Esophagus squamous epithelium (tissue), 5 donors: ENCODE results near the gene RNU6-7. TPM values are rescaled to one million over a fixed set of nuclear protein-coding genes. Genes with fewer than 3 reads are reported as not detected.

Experiments used
- DNase-seq: peaks from one replicate; lab custom pipeline; 2025; lab: John Stamatoyannopoulos, UW
- H3K27ac ChIP-seq, 4 donors: fragments of 200-600 bp; sonication (generic); one replicate each; pipeline ENCODE4 v1.5.1; 2016 to 2019; ENCODE audit warnings: mild to moderate bottlenecking in 1 of 4
- H3K27me3 ChIP-seq, 4 donors: fragments of 200-600 bp; sonication (generic); 1 replicate in 3 of 4; 2 replicates in 1 of 4; pipeline versions ENCODE4 v1.5.1 to v1.6.0; 2017 to 2021; ENCODE audit warnings: antibody characterized with exemption in 1 of 4
- H3K36me3 ChIP-seq, 3 donors: fragments of 200-600 bp; sonication (generic); one replicate each; pipeline ENCODE4 v1.5.1; 2016 to 2019
- H3K4me1 ChIP-seq, 3 donors: fragments of 200-600 bp; sonication (generic); one replicate each; pipeline ENCODE4 v1.5.1; 2017 to 2019
- H3K4me3 ChIP-seq, 4 donors: fragments of 200-600 bp; sonication (generic); 1 replicate in 3 of 4; 2 replicates in 1 of 4; pipeline ENCODE4 v1.5.1; 2016 to 2019; ENCODE audit warnings: mild to moderate bottlenecking in 2 of 4, moderate library complexity in 1 of 4
- H3K9me3 ChIP-seq, 3 donors: fragments of 200-600 bp; sonication (generic); one replicate each; pipeline ENCODE4 v1.5.1; 2016 to 2019
- POLR2A ChIP-seq, 4 donors: fragments of 450-650 bp; IDR thresholded peaks; one replicate each; pipeline ENCODE4 v1.6.1; 2017; ENCODE audit warnings: antibody characterized with exemption in 4 of 4, mild to moderate bottlenecking in 4 of 4, moderate library complexity in 3 of 4
- WGBS, 2 donors: methylation state at CpG; one replicate each; pipeline ENCODE4 v1.1.5; 2018; 5-methylcytosine and 5-hydroxymethylcytosine counted together
- intact Hi-C: fragments of 100-400 bp; cut with DNase I; formaldehyde crosslinking; loops from one replicate; pipeline ENCODE4 v1.15.0; 2022
- total RNA-seq, 4 donors: library from RNA; depleted of rRNA; stranded (reverse); fragments of >200 nt; gene quantifications; one replicate each; pipeline ENCODE4 v1.1.0, GENCODE V29; 2016
- TF ChIP-seq, protein P1 (sequence below), 6 experiments: fragments of 450-650 bp in 4 of 6; fragments of 200-600 bp in 2 of 6; sonication (generic) in 2 of 6; IDR thresholded peaks; one replicate each; pipeline ENCODE4 v1.5.1; 2016 to 2019; ENCODE audit warnings: antibody characterized with exemption in 6 of 6, mild to moderate bottlenecking in 4 of 6, moderate library complexity in 4 of 6
- donor health status: DM: yes; HTN: yes; CAD: no.

RNU6-7 gene
- total RNA-seq, 4 donors from 2014 or later = not detected

DNA sequence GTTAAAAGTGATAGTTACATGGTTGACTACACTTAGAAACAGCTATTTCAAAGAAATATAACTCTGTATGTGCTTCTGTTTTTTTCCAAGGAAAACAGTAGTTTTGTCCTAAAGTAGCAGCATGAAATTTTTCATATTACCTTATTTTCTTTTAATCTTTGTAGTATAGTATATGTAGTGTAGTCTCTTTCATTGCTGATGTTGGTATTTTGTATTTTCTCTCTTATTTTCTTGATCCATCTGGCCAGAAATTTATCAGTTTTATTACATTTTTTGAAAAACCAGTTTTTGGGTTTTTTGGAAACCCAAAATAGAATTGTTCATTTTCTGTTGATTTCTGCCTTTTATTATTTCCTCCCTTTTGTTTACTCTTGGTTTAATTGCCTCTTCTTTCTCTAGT lies 7.6 kb downstream of the RNU6-7 start:
- no peak for DNase-seq
- no peak overlapping the region for H3K4me3 ChIP-seq
- H3K4me1 ChIP-seq = peaks cover 0 to 3% (median 0%) of the 10 kb centered on the region in 3 donors
- H3K9me3 ChIP-seq = no peaks in the 10 kb centered on the region
- intact Hi-C loops = no loop called here
- H3K27me3 ChIP-seq = no peaks in the 10 kb centered on the region
- H3K27ac ChIP-seq = no peak overlapping the region
- no peaks in the 10 kb centered on the region for H3K36me3 ChIP-seq
- TF ChIP-seq, protein P1, sequence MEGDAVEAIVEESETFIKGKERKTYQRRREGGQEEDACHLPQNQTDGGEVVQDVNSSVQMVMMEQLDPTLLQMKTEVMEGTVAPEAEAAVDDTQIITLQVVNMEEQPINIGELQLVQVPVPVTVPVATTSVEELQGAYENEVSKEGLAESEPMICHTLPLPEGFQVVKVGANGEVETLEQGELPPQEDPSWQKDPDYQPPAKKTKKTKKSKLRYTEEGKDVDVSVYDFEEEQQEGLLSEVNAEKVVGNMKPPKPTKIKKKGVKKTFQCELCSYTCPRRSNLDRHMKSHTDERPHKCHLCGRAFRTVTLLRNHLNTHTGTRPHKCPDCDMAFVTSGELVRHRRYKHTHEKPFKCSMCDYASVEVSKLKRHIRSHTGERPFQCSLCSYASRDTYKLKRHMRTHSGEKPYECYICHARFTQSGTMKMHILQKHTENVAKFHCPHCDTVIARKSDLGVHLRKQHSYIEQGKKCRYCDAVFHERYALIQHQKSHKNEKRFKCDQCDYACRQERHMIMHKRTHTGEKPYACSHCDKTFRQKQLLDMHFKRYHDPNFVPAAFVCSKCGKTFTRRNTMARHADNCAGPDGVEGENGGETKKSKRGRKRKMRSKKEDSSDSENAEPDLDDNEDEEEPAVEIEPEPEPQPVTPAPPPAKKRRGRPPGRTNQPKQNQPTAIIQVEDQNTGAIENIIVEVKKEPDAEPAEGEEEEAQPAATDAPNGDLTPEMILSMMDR (IDR thresholded peaks at IDR 0.05) = no peak
- no peak for TF ChIP-seq POLR2A (IDR thresholded peaks at IDR 0.05)

- Histone ChIP-seq H3K4me3 (no peak overlapping the region), H3K4me1 (no peaks in the 10 kb centered on the region), H3K36me3 (no peaks in the 10 kb centered on the region), H3K9me3 (no peaks in the 10 kb centered on the region), H3K27me3 (no peaks in the 10 kb centered on the region), H3K27ac (no peak overlapping the region)
- DNase-seq = no peak
- no peak for TF ChIP-seq POLR2A (IDR thresholded peaks at IDR 0.05)
- TF ChIP-seq, protein P1 (IDR thresholded peaks at IDR 0.05) = no peak
- 90 to 91% methylated on average over 3 of the region's 3 CpGs for WGBS, 2 donors
- intact Hi-C loops = no loop called here
Observed at GRCh38 chr14:32211068-32211404, 9.2 kb downstream of the RNU6-7 start.

GRCh38 chr14:32212833-32213232 lies 11.0 kb downstream of the RNU6-7 start:
- H3K36me3 ChIP-seq = no peaks in the 10 kb centered on the region
- no peak for DNase-seq
- intact Hi-C loops = no loop called here
- no peaks in the 10 kb centered on the region for H3K27me3 ChIP-seq
- no peaks in the 10 kb centered on the region for H3K4me1 ChIP-seq
- no peak overlapping the region for H3K4me3 ChIP-seq
- no peak overlapping the region for H3K27ac ChIP-seq
- TF ChIP-seq, protein P1 (IDR thresholded peaks at IDR 0.05) = no peak
- no peak for TF ChIP-seq POLR2A (IDR thresholded peaks at IDR 0.05)
- H3K9me3 ChIP-seq = no peaks in the 10 kb centered on the region

GRCh38 chr14:32217301-32217700 lies 15.5 kb downstream of the RNU6-7 start:
- intact Hi-C loops = no loop called here
- DNase-seq = no peak
- Histone ChIP-seq H3K27ac (no peak overlapping the region), H3K4me3 (no peak overlapping the region), H3K27me3 (no peaks in the 10 kb centered on the region), H3K36me3 (no peaks in the 10 kb centered on the region), H3K9me3 (no peaks in the 10 kb centered on the region), H3K4me1 (no peaks in the 10 kb centered on the region)
- 39 to 53% methylated on average over 5 of the region's 5 CpGs for WGBS, 2 donors
- TF ChIP-seq, protein P1 (IDR thresholded peaks at IDR 0.05) = no peak
- TF ChIP-seq POLR2A (IDR thresholded peaks at IDR 0.05) = no peak

DNA sequence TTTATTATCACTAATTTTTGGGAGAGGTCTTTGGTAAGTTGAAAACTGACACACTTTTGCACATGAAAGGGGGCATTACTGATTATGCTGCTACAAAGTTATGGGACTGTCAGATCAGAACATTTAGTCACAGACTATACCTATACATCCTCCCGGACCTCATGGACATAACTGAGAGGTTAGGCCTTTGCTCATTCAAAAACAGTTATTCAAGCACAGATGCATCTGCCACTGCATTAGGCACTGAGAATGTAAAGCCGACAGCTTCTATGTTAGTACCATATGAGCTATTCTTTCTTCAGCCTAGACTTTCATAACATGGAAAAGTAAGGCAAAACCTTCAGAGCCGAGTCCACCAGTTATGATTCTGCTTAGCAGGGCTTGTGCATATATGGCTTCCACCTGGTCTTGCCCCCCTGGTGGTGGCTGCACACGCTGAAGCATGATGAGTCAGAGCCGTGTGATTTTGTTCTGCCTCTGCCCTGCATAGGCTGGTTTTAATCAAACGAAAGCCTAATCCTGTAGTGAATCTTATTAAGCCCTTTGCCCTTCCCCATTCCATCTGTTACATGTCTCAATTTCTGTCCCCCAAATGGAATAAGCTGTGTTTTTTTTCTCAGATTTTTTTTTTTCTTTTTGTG lies 23.0 kb downstream of the RNU6-7 start:
- no peak overlapping the region for H3K27ac ChIP-seq

More for the DNA sequence above, 23.0 kb downstream of the RNU6-7 start:
- H3K27me3 ChIP-seq = no peaks in the 10 kb centered on the region
- no peaks in the 10 kb centered on the region for H3K36me3 ChIP-seq
- 29 to 31% methylated on average over 6 of the region's 6 CpGs for WGBS, 2 donors
- no peak for DNase-seq
- TF ChIP-seq POLR2A (IDR thresholded peaks at IDR 0.05) = no peak
- TF ChIP-seq, protein P1 (IDR thresholded peaks at IDR 0.05) = peak in 4 of 6 experiments; percentile 30 to 54 (median 40)
- peaks cover 0 to 7% (median 4%) of the 10 kb centered on the region in 3 donors for H3K4me1 ChIP-seq
- no peak overlapping the region for H3K4me3 ChIP-seq
- no peaks in the 10 kb centered on the region for H3K9me3 ChIP-seq
- intact Hi-C loops = no loop called here
